Omental fat pad (tissue), 4 donors: ENCODE results near the gene EXOC5. TPM values are rescaled to one million over a fixed set of nuclear protein-coding genes. Genes with fewer than 3 reads are reported as not detected.

Experiments used
- ATAC-seq: fragments of 150-250 bp; one replicate; pipeline ENCODE4 v1.9.1; 2016; ENCODE audit warnings: mild to moderate bottlenecking, moderate library complexity; ENCODE audit not compliant: low FRiP score
- DNase-seq: peaks from one replicate; pipeline ENCODE4 v3.0.0-alpha.2; 2019; ENCODE audit warnings: low spot score
- total RNA-seq, 4 donors: library from RNA; depleted of rRNA; stranded (reverse); fragments of >200 nt; gene quantifications; one replicate each; pipeline ENCODE4 v1.1.0, GENCODE V29; 2016
- TF ChIP-seq, protein P1 (sequence below), 3 donors: fragments of 450-650 bp; IDR thresholded peaks; one replicate each; pipeline ENCODE4 v1.5.1; 2016 to 2017; ENCODE audit warnings: antibody characterized with exemption in 3 of 3, mild to moderate bottlenecking in 3 of 3, moderate library complexity in 2 of 3

EXOC5 gene
- total RNA-seq, 4 donors from 2014 or later = 32.0 to 52.5 (median 44.6) TPM

DNA sequence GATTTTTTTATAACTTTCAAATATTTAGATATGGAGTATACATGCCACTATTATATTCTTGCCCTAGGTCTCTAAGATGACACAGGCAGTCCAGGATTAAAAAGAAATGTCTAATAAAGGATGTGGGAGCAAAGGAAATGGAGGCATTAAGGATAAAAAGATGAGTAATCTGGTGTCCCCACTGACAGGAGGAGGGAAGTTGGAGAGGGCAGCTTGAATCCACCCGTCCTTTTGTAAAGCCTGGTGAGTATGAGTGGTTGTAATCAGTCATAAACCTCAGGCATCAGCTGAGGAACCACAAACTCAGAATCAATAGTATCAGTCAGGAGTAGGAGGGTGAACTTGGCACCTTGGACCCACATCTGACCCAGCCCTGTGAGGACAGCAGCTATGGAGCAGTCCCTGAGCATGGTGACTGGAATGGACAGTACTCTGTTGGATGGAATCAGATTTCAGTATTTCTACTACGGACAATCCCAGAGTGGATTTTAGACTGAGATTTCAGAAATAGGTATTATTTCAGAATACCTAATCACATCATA, 100.5 kb downstream of the EXOC5 start:
- ATAC-seq (no peak), DNase-seq (no peak)
- TF ChIP-seq, protein P1, sequence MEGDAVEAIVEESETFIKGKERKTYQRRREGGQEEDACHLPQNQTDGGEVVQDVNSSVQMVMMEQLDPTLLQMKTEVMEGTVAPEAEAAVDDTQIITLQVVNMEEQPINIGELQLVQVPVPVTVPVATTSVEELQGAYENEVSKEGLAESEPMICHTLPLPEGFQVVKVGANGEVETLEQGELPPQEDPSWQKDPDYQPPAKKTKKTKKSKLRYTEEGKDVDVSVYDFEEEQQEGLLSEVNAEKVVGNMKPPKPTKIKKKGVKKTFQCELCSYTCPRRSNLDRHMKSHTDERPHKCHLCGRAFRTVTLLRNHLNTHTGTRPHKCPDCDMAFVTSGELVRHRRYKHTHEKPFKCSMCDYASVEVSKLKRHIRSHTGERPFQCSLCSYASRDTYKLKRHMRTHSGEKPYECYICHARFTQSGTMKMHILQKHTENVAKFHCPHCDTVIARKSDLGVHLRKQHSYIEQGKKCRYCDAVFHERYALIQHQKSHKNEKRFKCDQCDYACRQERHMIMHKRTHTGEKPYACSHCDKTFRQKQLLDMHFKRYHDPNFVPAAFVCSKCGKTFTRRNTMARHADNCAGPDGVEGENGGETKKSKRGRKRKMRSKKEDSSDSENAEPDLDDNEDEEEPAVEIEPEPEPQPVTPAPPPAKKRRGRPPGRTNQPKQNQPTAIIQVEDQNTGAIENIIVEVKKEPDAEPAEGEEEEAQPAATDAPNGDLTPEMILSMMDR (IDR thresholded peaks at IDR 0.05) = no peak

DNA sequence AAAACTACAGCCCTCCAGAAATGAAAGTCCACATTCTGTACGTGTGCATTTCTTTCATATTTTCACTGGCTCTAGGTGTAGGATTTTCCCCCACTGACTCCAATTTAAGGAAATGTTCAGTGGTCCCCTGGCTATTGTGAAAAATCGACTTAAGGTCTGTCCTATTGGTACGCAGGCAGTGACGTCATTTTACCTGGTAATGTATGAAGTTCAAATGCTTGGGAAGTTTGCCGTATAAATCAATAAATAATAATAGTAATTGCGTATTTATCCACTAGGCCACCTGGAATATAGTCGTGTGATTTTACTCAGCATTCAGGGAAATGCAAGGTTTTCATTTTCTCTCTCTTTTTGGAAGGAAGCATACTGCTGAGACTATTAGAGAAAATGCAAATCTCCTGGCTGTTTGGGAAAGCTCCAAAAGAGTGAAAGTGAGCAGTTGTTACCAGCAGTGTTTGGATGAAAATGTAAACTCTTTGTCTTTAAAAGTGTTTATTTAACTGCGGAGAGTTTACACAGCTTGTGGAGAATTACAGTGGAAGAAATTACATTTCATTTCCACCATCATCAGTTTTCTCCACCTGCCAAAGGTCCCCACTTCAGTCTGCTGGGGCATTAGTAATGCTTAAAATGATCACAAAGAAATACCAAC, 107.0 kb downstream of the EXOC5 start:
- TF ChIP-seq, protein P1 (IDR thresholded peaks at IDR 0.05) = no peak
- no peak for DNase-seq
- no peak for ATAC-seq

DNA sequence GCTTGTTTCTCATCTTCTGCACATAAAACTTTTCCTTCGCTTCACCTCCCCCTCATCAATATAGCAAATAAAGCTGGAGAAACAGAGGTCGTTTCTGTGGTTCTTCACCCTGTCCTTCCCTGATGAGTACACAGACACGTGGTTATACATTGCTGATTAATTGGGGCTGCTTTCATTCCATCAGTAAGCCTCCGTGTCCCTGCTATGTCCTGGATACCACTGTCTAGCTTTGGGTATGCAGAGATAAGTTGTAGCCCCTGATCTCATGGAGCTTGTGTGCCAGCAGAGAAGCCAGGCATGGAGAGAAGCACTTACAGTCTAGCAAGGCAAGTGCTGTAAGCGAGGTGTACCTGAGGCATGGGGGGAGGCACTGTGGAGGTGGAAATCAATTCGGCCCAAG, 108.4 kb downstream of the EXOC5 start:
- DNase-seq = no peak
- TF ChIP-seq, protein P1 (IDR thresholded peaks at IDR 0.05) = no peak
- ATAC-seq = no peak

DNA sequence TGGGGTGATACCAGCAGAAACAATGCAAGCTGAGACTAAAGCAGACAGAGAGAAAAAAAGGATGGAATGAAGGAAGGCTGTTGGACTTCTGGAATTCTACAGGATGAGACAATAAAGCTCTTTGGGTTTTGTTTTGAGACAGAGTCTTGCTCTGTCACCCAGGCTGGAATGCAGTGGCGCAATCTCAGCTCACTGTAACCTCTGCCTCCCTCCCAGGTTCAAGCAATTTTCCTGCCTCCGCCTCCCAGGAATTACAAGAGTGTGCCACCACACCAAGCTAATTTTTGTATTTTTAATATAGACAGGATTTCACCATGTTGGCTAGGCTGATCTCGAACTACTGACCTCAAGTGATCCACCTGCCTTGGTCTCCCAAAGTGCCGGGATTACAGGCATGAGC, 115.4 kb downstream of the EXOC5 start:
- no peak for ATAC-seq
- TF ChIP-seq, protein P1 (IDR thresholded peaks at IDR 0.05) = no peak
- DNase-seq = no peak

Other genes starting within 250 kb of the EXOC5 start
- 10 to 100 TPM; 15.3 to 25.7 (median 22.2) TPM for gene AP5M1, start 66 bp upstream of the EXOC5 start, total RNA-seq
- gene NAA30, start 121.7 kb upstream of the EXOC5 start, total RNA-seq = 10 to 100 TPM; 12.7 to 16.1 (median 15.2) TPM
- gene CCDC198, start 225.0 kb upstream of the EXOC5 start, total RNA-seq = not detected